SK-N-MC (cell line): ENCODE measurements around the gene DLGAP1.
A peak's percentile ranks its signal among the peaks of the same experiment; 100 is the strongest.

Source experiments
- DNase-seq: peaks from one replicate; pipeline ENCODE4 v3.0.0-alpha.2; 2011; ENCODE audit warnings: low read depth, low spot score
- H3K27ac ChIP-seq: fragments of 200-600 bp; sonication (generic); 2 replicates; pipeline ENCODE4 v1.5.1; 2016; ENCODE audit warnings: mixed run types
- H3K36me3 ChIP-seq: fragments of 200-600 bp; sonication (generic); 2 replicates; pipeline ENCODE4 v1.6.1; 2017; ENCODE audit warnings: antibody characterized with exemption, low read length, mixed read lengths; ENCODE audit not compliant: insufficient read depth
- H3K4me3 ChIP-seq: fragments of 200-600 bp; sonication (generic); 2 replicates; pipeline ENCODE4 v1.5.1; 2016
- H3K9ac ChIP-seq: fragments of 200-600 bp; sonication (generic); 2 replicates; pipeline ENCODE4 v1.8.0; 2017; ENCODE audit warnings: mixed run types, mixed read lengths; ENCODE audit not compliant: insufficient read length
- H3K9me3 ChIP-seq: fragments of 200-600 bp; sonication (generic); 2 replicates; pipeline ENCODE4 v1.6.1; 2017; ENCODE audit warnings: low read depth, mild to moderate bottlenecking, antibody characterized with exemption, low read length, moderate library complexity, mixed read lengths
- EZH2 ChIP-seq: fragments of 200-600 bp; sonication (generic); IDR thresholded peaks from one replicate; pipeline ENCODE4 v1.6.1; 2017; ENCODE audit warnings: antibody characterized with exemption
- FOXP2 ChIP-seq: optimal IDR thresholded peaks from 2 replicates; pipeline ENCODE3; 2011; ENCODE audit warnings: mild to moderate bottlenecking, moderate library complexity; ENCODE audit not compliant: insufficient read depth; ENCODE audit errors: extremely low read length, control extremely low read depth
- POLR2AphosphoS5 ChIP-seq: IDR thresholded peaks from 2 replicates; pipeline ENCODE4 v1.6.1; 2012; ENCODE audit warnings: mild to moderate bottlenecking, low read depth, low read length, borderline replicate concordance

The DLGAP1 gene

GRCh38 chr18:3690764-3691066 is 764.4 kb downstream of the DLGAP1 start:
- Histone ChIP-seq H3K4me3 (no peak overlapping the region), H3K9me3 (no peaks in the 10 kb centered on the region), H3K9ac (no peak overlapping the region), H3K27ac (no peak overlapping the region), H3K36me3 (no peaks in the 10 kb centered on the region)
- DNase-seq: no peak
- TF ChIP-seq POLR2AphosphoS5 (no peak), FOXP2 (no peak), EZH2 (no peak)

- no peak overlapping the region for H3K27ac ChIP-seq
- H3K4me3 ChIP-seq: no peak overlapping the region
- H3K36me3 ChIP-seq: no peaks in the 10 kb centered on the region
- no peak for DNase-seq
- no peak overlapping the region for H3K9ac ChIP-seq
- TF ChIP-seq FOXP2 (no peak), POLR2AphosphoS5 (no peak), EZH2 (no peak)
- H3K9me3 ChIP-seq: no peaks in the 10 kb centered on the region
These were observed 764.9 kb downstream of the DLGAP1 start for GRCh38 chr18:3689986-3690763.

DNA sequence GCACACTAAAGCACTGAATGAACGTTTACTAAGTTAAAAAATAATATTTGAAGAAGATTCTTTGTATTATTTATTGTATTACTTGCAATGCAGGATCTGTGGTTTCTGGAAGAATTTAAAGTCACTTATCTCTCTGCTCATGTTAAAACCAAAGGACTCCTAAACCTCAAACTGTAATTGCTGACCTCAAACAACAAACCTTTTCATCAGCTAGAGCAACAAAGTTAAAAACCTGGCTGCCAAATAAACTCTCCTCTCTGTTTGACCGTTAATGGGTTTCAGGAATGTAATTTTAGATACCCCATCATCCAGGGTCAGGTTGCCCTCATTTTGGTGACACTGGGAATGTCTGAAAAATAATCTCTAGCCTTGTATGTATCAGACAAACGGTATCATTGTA is 766.0 kb downstream of the DLGAP1 start:
- no peak for DNase-seq
- H3K9ac ChIP-seq: no peak overlapping the region
- TF ChIP-seq FOXP2 (no peak), EZH2 (no peak), POLR2AphosphoS5 (no peak)
- no peaks in the 10 kb centered on the region for H3K9me3 ChIP-seq
- no peaks in the 10 kb centered on the region for H3K36me3 ChIP-seq
- H3K4me3 ChIP-seq: no peak overlapping the region
- peak overlapping the region; percentile 85 for H3K27ac ChIP-seq

DNA sequence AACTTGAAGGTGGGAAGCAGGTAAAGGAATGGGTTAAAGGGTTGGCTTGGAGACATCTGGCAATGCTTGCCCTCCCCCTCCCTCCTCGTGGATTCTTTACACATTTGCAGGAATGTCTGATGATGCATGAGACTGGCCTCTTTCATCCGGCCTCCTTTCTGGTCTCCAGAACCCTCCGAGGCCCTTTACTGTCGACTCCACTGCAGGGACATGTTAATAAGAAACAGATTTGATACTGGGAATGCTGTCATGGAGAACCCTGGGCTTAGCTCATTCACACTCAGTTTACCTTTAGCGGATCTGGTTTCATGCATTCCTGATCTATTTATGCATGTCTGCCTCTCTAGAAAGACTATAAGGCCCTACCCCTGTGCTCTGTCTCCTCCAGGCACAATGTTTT is 766.4 kb downstream of the DLGAP1 start:
- Histone ChIP-seq H3K9ac (no peak overlapping the region), H3K9me3 (no peaks in the 10 kb centered on the region), H3K36me3 (no peaks in the 10 kb centered on the region), H3K27ac (peak overlapping the region; percentile 85), H3K4me3 (no peak overlapping the region)
- TF ChIP-seq EZH2: no peak
- peak; percentile 15 for TF ChIP-seq FOXP2
- TF ChIP-seq POLR2AphosphoS5: no peak
- DNase-seq: no peak

GRCh38 chr18:3683483-3683882 is 771.6 kb downstream of the DLGAP1 start:
- TF ChIP-seq FOXP2 (no peak), EZH2 (no peak), POLR2AphosphoS5 (no peak)
- DNase-seq: no peak
- Histone ChIP-seq H3K27ac (no peak overlapping the region), H3K9me3 (no peaks in the 10 kb centered on the region), H3K4me3 (no peak overlapping the region), H3K36me3 (no peaks in the 10 kb centered on the region), H3K9ac (no peak overlapping the region)

GRCh38 chr18:3682061-3682460 is 773.0 kb downstream of the DLGAP1 start:
- Histone ChIP-seq H3K9me3 (no peaks in the 10 kb centered on the region), H3K36me3 (no peaks in the 10 kb centered on the region), H3K4me3 (no peak overlapping the region), H3K27ac (no peak overlapping the region), H3K9ac (no peak overlapping the region)
- DNase-seq: no peak
- no peak for TF ChIP-seq EZH2
- TF ChIP-seq FOXP2: no peak
- no peak for TF ChIP-seq POLR2AphosphoS5

DNA sequence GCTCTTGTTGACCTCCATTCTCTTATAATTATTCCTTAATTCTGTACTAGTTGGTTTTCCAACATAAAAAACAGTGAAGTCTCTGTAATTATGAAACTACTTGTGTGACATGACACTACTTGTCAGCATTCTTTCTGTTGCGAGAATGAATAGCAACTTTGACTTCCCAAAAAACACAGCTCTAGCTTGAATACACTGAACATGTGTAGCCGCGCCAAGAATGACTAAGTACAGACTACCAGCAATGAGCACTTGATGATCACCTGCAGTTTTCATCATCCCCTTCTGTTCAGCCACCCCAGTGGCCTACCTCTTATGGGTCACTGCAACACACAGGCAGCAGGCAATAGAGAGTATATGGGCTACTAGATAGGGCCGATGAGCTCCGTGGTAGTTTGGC is 775.9 kb downstream of the DLGAP1 start:
- no peak for DNase-seq
- H3K9ac ChIP-seq: no peak overlapping the region
- no peak overlapping the region for H3K4me3 ChIP-seq
- TF ChIP-seq FOXP2 (no peak), POLR2AphosphoS5 (no peak), EZH2 (no peak)
- H3K36me3 ChIP-seq: no peaks in the 10 kb centered on the region
- no peak overlapping the region for H3K27ac ChIP-seq
- H3K9me3 ChIP-seq: no peaks in the 10 kb centered on the region

GRCh38 chr18:3675994-3676393 is 779.1 kb downstream of the DLGAP1 start:
- no peak overlapping the region for H3K4me3 ChIP-seq
- no peaks in the 10 kb centered on the region for H3K9me3 ChIP-seq
- H3K9ac ChIP-seq: no peak overlapping the region
- H3K36me3 ChIP-seq: no peaks in the 10 kb centered on the region
- no peak overlapping the region for H3K27ac ChIP-seq
- no peak for TF ChIP-seq FOXP2
- TF ChIP-seq POLR2AphosphoS5: no peak
- no peak for TF ChIP-seq EZH2
- no peak for DNase-seq

GRCh38 chr18:3675446-3675845 is 779.7 kb downstream of the DLGAP1 start:
- no peaks in the 10 kb centered on the region for H3K9me3 ChIP-seq
- H3K27ac ChIP-seq: no peak overlapping the region
- H3K36me3 ChIP-seq: no peaks in the 10 kb centered on the region
- TF ChIP-seq FOXP2 (no peak), EZH2 (no peak), POLR2AphosphoS5 (no peak)
- H3K9ac ChIP-seq: no peak overlapping the region
- DNase-seq: no peak
- H3K4me3 ChIP-seq: no peak overlapping the region
